Retinal pigment epithelial cell (primary cell): ENCODE results near the gene TM4SF5.
A peak's percentile ranks its signal among the peaks of the same experiment; 100 is the strongest.

ENCODE experiments used
- DNase-seq: peaks from one replicate; pipeline ENCODE4 v3.0.0-alpha.2; 2010; ENCODE audit warnings: low read depth
- H3K4me3 ChIP-seq: 2 replicates; pipeline ENCODE4 v1.5.1; 2011; ENCODE audit warnings: mild to moderate bottlenecking, low read length, control low read depth, moderate library complexity
- TF ChIP-seq, protein P1 (sequence below): conservative IDR thresholded peaks from 2 replicates; pipeline ENCODE4 v1.5.1; 2011; ENCODE audit warnings: low read depth, low read length, control low read depth, inconsistent platforms

TM4SF5 gene

DNA sequence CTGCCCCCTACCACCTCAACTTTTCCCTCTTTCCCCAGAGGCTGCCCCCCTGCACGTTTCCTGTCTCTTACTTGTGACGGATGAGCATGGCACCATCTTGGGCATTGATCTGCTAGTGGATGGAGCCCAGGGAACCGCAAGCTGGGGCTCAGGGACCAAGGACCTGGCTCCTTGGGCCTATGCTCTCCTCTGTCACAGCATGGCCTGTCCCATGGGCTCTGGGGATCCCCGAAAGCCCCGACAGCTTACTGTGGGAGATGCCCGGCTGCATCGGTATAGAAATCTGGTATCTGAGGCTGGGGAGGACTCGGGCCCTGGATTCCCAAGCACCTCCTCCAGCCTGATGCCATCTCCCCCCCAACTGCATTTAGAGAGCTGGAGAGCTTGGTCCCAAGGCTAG, 30.1 kb upstream of the TM4SF5 start:
- no peak for DNase-seq
- TF ChIP-seq, protein P1, sequence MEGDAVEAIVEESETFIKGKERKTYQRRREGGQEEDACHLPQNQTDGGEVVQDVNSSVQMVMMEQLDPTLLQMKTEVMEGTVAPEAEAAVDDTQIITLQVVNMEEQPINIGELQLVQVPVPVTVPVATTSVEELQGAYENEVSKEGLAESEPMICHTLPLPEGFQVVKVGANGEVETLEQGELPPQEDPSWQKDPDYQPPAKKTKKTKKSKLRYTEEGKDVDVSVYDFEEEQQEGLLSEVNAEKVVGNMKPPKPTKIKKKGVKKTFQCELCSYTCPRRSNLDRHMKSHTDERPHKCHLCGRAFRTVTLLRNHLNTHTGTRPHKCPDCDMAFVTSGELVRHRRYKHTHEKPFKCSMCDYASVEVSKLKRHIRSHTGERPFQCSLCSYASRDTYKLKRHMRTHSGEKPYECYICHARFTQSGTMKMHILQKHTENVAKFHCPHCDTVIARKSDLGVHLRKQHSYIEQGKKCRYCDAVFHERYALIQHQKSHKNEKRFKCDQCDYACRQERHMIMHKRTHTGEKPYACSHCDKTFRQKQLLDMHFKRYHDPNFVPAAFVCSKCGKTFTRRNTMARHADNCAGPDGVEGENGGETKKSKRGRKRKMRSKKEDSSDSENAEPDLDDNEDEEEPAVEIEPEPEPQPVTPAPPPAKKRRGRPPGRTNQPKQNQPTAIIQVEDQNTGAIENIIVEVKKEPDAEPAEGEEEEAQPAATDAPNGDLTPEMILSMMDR = no peak

DNA sequence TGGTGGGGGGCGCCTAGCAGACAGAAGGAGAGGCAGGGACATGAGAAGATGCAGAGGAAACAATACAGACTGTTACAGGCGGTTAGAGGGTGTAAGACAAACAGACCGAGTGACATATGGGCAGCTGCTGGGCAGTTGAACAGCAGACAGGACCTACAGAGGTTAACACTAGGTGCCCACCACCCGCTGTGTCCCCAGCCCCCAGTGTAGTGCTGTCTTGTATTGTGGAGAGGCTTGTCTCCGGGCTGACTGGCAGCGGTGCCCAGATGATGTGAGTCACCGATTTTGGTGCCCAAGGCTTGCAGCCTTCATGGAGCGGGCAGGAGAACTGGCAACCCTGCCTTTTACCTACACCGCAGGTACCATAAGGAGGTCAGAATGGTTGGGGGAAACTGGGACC, 29.6 kb upstream of the TM4SF5 start:
- no peak overlapping the region for H3K4me3 ChIP-seq
- TF ChIP-seq, protein P1 = no peak
- DNase-seq = no peak

More for the DNA sequence above, 30.1 kb upstream of the TM4SF5 start:
- H3K4me3 ChIP-seq = no peak overlapping the region

DNA sequence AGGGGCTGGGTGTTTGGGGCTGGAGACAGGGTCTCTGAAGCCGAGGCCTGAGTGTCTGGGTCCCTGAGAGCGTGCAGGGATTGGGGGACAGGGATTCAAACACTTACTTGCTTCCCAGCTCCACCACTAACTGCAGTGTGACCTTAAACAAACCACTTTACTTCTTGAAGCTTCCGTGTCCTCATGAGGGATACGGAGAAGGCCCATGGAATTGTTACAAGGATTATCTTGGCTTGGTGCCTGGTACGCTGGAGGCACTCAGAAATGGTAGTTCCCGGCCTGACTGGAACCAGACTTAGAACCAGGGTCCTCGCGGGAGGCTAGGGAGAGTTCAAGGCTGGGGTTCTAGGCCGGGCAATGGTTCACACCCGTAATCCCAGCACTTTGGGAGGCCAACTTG, 29.1 kb upstream of the TM4SF5 start:
- TF ChIP-seq, protein P1 = no peak
- H3K4me3 ChIP-seq = no peak overlapping the region
- no peak for DNase-seq

DNA sequence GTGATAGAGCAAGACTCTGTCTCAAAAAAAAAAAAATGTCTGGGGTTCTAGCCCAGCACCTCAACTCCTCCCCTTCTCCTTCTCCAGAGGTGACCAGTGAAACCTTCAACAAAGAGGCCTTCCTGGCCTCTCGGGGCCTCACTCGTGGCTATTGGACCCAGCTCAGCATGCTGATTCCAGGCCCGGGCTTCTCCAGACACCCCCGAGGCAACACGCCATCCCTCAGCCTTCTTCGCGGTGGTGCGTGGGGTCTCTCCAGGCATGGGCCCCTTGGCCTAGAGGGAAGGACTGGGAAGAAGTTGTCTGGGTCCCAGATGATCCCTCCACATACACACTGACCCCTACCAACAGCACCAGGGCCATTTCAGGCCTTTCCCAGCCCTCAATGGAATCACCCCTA, 28.5 kb upstream of the TM4SF5 start:
- no peak for DNase-seq
- H3K4me3 ChIP-seq = no peak overlapping the region
- TF ChIP-seq, protein P1 = no peak

DNA sequence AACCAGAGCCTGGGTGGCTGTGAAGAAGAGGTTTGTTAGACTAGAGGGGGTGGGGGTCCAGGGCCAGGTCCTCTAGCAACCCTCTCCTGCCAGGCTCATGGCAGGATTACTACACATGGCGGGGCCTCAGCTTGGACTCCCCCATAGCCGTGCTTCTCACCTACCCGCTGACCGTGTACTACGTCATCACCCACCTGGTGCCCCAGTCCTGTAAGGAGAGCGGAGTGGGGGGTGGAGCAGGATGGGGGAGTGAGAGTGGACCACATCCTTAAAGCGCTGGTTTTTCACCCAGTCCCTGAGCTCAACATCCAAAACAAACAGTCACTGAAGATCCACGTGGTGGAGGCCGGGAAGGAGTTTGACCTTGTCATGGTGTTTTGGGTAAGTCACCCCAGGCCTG, 27.8 kb upstream of the TM4SF5 start:
- TF ChIP-seq, protein P1 = no peak

DNA sequence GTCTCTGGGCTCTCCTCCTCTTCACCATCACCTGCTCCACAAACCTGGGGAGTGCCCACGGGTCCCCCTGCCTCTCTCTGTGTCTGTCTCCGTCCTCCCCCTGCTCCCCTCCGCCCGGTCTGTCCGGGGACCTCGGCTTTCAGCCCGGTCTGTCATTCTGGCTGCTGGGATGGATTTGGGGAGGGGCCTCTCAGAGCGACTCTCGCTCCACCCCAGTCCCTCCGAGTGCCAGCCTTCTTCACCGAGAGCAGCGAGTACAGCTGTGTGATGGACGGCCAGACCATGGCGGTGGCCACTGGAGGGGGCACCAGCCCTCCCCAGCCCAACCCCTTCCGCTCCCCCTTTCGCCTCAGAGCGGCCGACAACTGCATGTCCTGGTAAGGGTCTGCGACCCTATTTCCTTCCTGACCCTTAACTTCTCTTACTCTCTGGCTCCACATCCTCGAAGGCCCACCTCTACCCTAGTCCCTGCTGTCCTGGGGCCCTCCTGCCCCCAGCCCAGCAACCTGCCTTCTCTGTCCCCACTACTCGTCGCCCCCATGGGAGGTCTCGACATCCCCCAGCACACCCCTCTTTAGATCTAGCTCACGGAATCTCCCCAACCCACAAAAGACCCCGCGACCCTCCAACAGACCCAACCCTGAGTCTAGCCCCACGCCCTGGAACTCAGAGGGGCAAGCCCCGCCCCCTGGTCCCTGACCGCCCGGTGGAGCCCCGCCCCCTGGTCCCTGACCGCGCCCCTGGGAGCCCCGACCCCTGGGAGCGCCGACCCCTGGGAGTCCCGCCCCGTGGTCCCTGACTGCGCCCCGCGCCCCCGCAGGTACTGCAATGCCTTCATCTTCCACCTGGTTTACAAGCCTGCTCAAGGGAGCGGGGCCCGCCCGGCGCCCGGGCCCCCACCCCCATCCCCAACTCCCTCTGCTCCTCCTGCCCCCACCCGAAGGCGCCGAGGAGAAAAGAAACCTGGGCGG, 26.4 kb upstream of the TM4SF5 start:
- no peak overlapping the region for H3K4me3 ChIP-seq
- TF ChIP-seq, protein P1 = peak; percentile 7
- no peak for DNase-seq

More for the DNA sequence above, 27.8 kb upstream of the TM4SF5 start:
- no peak overlapping the region for H3K4me3 ChIP-seq
- no peak for DNase-seq

DNA sequence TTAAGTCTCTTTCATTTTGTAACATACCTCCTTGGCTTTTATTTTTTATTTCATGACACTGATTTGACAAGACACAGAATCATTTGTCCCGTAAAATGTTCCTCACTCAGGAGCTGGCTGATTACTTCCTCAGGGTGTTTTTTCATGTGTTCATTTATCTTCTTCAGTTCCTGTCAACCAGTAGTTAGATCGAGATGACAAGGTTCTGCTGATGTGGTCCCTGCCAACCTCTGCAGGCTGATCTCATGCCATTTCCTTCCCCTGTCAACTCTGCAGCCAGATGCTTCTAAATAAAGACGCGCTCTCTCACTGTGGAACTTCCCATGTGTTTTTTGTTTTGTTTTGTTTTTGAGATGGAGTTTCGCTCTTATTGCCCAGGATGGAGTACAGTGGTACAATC, 23.8 kb upstream of the TM4SF5 start:
- TF ChIP-seq, protein P1 = no peak
- no peak for DNase-seq

More for the DNA sequence above, 23.8 kb upstream of the TM4SF5 start:
- no peak overlapping the region for H3K4me3 ChIP-seq
